NK-92 (cell line): ENCODE data around the gene BPIFB2.

Experiments
- DNase-seq: peaks from one replicate; lab custom pipeline; 2025; ENCODE audit not compliant: unreplicated experiment; lab: John Stamatoyannopoulos, UW

Gene BPIFB2

DNA sequence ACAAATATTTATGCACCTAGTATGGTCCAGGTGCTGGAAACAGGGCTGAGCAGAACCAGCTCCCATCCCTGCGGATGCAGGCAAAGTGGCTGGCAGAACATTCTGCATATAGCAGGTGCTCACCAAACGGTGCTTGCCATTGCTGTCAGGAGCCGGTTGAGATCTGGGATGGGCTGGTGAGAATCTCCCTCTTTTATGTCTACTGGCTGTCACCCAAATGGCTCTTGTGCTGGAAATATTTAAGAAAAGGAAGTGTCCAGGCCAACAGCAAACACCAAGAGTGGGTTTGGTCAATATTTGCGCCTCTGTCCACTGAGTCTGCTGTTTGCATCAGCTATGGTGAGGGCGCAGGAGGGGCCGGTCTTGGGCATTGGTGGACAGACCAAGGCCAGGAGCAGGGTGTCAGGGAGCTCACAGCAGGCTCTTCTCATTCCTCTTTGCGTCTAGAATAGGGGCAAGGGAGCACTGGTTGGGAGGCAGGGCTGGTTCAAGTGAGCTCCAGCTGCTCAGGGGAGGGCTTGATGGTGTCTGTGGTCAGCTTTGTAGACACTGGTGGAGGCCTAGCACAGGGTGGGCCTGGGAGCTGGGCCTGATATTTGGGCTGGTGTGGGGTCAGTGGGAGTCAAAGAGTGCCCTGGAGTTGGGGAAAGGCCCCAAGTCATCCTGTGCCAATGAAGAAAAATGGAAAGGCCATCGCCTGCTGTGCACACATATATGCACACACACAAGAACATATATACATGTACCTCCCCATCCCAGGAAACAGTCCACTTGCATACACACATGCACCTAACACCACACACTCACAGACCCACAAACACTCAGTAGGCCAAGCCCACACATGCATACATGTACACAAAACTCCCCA lies 1.4 kb upstream of the BPIFB2 start:
- no peak for DNase-seq

DNA sequence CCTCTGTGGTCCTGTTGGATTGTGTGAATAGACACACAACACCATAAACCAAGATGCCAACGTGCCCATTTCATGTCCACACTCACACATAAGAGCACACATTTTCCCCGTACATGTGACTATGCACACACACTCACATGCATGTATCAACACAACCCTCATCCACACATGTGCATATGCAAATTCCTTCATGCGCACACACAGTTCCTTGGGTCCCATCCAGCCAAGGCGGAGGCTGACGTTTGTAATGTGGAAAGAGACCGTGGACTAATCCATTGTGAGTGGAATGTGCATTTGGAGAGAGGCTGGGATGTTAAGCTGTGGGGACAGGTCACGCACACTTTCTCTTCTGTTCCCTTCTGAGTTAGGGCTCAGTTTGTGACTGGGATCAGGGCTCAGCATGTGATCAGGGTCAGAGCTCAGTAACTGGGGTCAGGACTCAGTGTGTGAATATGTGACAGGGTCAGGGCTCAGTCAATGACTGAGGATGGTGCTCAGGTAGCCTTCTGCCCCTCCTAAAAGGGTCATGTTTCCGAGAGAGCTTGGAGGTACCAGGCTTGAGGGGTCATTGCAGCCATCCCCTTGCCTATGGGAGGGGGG lies 628 bp upstream of the BPIFB2 start:
- DNase-seq, result no peak

DNA sequence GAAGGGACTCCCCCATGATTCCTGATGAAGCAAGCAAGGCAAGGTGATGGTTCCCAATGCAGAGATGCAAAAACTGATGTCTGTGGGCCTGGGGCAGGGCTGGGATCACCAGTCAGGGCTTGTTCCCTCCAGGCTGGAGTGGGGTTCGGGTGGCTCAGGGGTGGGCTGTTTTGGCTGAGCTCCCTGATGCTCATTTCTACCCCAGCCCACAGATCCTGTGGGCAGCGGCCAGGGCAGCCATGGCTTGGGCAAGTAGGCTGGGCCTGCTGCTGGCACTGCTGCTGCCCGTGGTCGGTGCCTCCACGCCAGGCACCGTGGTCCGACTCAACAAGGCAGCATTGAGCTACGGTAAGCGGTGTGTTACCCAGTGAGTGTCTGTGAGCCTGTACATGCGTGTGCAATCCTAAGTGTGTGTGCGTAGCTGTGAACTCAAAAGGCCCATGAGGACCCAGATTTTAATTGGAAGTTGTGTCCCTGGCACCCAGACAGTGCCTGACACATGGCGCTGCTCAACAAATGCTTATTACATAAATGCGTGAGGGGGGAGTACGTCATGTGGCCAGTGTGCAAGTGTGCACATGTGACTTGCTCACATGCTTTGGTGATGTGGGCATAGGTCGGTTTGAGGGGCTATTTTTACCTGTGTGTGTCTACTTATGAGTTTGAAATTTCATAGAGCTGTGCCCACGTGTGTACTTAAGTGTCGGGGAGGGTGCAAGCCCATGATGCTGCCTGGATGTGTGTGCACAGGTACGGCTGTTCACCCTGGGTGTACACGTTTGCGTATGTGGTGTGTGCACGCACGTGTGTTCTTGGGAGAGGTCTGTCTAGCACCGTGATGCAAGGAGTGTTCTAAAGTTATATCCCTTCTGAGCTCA lies 1.1 kb downstream of the BPIFB2 start:
- no peak for DNase-seq

DNA sequence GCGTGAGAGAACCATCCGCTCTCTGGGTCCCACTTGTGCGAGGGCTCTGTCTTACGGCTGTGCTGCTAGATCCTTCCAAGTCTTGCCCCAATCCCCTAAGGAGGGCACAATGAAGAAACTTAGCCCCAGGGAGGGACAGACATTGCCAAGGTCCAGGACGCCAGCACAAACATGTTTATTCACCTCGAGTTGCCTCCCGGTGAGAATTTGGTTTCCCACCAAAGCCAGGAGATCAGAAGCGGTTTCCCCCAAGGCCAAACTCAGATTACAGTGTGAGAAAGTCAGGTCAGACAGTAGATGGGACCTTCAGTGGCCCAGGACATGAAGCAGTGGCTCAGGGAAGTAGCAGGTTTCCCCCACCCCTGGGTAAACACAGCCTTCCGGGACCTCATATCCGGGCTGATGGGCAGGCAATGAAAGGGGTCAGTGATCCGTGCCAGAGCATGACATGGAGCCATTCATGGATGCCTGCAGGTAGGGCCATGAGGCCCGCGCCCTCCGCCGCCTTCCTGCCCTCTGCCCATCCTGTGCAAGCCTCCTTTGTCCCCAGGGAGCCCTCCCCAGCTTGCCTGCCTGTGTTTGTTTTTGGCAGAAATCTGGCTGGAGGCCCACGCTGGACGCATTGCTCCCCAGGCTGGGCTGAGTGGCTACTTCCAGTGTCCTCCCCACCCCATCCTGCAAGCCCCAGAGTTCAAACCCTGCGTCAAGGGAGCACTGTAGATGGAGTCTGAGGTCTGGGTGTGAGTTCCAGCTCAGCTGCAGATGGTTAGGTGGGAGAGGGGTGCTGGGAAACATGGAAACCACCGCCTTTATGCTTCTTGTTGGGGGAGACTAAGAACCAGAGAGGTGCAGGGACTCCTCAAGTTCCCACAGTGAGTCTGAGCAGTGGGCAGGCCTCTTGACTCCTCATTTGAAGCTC lies 2.0 kb downstream of the BPIFB2 start:
- DNase-seq, result no peak

DNA sequence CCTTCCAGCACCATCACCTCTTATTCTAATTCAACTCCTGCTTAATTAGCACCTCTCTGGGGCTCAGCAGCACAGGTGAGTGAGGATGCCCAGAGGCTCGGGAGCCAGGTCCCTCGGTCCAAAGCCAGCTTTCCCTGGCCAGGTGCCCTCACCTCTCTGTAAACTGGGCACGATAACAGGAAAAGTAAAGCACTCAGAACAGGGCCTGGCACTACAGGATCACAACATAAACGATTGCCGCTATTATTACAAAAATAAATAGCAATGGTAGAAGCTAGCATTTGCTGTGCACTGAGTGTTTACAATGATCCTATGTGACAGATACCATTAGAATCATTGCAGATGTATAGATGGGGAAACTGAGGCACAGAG lies 2.6 kb downstream of the BPIFB2 start:
- DNase-seq, result no peak

DNA sequence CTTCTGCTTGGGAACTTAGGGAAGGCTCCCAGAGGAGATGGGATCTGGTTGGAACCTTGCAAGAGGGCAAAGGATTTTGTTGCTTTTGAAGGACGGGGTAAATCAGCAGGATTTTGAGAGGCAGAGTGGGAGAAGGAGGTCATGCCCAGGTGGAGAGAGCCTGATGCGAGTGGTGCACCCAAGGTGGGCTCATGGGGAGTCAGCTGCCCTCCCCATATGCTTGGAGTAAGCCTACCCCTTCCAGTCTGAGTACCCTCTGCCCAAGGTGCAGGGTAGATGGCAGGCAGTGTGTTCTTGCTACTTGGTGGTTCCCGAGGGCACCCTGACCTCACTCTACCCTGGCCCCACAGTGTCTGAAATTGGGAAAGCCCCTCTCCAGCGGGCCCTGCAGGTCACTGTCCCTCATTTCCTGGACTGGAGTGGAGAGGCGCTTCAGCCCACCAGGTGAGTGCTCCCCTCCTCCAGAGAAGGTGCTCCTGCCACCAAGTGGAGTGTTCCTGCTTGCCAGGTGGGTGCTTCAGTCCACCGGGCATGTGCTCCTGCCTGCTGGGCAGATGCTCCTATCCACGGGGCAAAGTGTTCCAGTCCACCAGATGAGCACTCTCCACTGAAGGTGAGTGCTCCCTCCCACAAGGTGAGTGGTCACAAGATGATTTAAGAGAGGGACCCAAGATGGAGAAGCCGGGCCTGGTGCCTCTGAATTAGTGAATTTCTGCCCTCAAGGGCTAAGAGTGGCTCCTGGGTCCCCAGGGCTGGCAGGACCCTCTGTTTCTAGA lies 3.4 kb downstream of the BPIFB2 start:
- no peak for DNase-seq

DNA sequence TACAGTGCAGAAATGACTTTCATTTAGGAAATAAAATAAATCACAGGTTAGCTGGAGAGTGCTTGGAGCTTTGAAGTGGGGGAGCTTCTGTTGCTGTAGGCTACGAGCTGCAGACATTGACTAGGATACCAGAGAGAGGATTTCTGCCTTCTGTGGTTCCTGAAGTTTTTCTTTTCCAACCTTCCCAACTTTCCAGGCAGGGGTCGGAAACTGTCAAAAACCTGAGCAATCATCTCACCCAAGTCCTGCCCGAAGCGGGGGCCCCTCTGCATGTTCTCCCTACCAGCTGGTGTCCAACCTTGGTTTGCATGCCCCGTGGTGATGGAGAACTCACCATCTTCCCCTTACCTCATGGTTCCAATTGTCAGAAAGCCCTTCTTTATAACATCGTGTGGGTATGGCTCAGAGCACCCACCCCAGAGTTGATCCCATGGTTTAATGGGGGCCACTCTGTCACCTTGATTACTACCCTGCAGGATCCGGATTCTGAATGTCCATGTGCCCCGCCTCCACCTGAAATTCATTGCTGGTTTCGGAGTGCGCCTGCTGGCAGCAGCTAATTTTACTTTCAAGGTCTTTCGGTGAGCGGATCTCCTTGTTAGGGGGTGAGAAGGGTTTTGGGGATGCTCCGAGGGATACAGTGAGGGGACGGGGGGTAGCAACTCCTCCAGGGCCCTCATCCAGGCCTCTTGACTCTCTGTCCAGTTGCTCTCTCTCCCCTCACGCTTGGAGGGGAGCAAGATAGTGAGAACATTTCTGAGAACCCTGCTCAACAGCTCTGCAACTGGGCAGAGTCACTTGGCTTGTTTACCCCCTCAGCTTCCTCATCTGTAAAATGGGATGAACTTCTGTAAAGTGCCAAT lies 5.1 kb downstream of the BPIFB2 start:
- no peak for DNase-seq

DNA sequence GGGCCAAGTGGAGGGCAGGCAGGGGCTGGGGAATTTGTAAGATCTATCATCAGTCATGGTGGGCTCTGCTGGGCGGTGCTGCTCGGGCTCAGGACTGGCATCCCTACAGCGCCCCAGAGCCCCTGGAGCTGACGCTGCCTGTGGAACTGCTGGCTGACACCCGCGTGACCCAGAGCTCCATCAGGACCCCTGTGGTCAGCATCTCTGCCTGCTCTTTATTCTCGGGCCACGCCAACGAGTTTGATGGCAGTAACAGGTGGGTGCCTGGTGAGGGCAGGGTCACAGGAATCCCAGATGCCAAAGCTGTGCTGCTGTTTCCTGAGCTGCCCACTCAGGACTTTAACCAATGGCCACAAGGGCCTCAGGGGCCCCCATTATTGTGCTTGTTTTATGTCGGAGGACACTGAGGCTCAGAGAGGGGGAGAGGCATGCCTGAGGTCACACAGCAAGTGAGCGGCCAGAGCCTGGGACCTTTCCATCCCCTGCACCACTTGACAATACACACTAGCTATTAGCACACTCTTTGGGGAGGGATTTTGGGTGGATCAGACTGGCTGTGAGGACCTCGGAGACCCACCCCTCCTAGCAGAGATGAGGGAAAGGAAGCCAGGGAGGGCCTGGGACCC lies 6.3 kb downstream of the BPIFB2 start:
- DNase-seq, result no peak

DNA sequence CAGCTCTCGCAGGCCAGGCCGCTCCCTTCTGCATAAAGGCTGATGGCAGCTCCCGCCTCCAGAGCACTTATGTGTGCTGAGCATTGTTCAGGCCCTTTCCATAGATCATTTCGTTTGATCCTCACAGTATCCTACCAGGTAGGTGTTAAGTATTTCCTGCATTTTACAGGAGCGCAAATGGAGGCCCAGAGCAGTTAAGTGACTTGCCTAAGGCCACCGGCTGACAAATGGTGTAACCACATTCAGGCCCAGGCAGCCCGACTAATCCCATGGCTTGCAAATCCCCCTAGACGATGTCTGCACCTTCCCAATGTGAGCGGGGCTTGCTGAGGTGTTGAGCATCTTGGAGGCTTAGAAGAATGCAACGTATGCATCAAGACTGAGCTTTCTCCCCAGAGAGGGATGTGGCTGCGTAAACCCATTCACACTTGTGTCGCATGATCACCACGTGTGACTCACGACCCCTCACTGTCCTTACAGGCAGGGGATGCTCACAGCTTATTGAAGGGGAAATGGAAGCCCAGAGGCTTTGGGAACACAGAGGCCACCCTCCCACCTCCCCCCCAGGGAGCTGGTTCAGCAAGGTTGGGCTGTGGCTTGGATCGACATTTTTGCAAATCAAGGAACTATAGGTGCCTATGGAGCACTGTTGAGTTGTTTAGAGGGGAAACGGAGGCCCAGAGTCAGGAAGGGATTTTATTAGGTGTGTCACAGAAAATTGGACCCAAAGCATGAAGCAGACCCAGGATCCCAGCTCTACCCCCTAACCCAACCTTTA lies 7.0 kb downstream of the BPIFB2 start:
- DNase-seq, result no peak

DNA sequence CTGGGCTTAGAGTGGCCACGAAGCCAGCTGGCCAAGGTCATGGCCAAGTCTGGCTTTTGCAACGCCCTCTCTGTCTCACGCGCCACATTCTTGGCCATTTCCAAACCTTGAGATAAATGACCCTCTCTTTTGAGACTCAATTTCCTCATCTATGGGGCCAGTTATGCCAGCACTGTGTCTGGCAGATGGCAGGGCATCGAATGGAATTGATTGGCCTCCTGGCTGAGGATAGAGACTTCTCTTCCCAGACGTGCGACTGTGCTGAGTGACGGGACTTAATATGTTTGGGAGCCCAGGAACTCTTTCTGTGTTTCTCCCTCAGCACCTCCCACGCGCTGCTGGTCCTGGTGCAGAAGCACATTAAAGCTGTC lies 7.6 kb downstream of the BPIFB2 start:
- no peak for DNase-seq

DNA sequence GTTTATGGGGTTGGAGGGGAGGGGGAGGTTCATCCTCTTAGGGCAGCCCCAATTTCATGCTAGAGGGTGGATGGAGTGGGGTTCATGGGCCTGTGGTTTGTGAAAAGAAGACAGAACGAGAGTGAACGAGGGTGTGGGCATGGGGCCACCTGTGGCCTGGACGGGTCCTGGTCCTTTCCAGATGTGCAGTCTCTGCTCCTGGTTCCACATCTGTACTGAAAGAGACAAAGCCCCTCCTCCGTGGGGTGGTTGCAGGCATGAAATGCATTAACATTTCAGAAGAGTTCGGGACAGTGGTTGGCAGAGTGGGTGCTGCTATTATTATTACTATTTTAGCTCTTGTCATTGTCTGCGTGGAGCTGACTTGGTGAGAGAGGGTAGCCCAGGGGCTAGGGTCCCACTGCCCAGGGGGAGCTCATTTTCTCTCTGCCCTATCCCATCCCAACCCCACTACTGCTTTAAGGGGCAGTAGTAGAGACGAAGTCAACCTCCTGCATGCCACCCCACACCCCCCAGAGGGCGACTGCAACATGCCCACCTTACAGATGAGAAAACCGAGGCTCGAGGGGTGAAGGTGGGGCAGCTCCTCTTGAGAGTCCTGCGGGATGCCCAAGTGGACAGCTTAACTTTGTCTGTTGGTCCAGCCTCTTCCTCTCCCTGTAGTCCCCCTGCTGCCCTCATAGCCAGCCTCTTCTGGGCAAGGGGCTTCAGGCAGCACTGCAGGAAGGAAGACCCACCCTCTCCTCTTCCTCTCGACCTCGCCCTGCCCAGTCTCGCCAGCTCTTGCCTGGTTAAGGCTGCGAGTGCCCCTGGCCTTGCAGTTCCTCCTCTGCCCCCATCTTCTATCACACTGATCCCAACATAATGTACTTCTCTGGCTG lies 8.4 kb downstream of the BPIFB2 start:
- no peak for DNase-seq

DNA sequence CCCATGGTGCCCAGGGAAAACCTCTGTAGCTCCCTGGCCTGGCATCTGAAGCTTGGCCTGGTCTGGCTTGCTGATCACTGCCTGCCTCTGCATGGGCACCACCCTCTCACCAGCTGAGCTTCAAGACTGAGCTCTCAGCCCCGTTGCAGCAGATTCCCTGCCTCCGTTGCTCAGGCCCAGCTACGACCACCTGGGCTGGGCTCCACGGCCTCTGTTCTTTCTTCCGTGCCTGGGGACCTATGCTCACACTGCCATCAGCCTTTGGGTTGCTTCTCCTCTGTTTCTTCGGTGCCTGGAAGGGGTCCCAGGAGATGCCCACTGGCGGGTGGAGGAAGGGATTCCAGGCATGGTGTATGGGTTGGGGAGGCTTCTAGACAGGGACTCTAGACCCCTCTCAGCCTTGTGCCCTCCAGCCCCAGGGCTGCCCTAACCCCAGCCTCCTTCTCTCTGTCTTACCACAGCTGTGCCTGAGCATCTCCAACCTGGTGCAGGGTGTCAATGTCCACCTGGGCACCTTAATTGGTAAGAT lies 9.1 kb downstream of the BPIFB2 start:
- DNase-seq, result no peak

DNA sequence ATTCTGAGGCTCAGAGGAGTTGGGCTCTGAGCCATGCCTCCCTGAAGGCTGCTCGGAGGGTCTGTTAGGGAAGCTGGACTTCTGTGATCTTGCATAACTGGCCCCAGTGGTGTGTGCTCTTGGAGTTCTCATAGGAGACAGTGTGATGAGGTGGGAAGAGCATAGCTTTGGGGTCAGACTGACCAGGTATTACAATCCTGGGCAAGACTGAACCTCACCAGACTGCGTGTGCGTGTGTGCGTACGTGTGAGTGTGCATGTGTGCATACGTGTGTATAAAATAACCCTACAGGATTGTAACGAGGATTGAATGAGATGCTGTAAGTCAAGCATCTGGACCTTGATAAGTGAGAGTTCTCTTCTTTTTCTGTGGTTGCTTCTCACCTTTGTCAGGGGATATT lies 10.0 kb downstream of the BPIFB2 start:
- no peak for DNase-seq

DNA sequence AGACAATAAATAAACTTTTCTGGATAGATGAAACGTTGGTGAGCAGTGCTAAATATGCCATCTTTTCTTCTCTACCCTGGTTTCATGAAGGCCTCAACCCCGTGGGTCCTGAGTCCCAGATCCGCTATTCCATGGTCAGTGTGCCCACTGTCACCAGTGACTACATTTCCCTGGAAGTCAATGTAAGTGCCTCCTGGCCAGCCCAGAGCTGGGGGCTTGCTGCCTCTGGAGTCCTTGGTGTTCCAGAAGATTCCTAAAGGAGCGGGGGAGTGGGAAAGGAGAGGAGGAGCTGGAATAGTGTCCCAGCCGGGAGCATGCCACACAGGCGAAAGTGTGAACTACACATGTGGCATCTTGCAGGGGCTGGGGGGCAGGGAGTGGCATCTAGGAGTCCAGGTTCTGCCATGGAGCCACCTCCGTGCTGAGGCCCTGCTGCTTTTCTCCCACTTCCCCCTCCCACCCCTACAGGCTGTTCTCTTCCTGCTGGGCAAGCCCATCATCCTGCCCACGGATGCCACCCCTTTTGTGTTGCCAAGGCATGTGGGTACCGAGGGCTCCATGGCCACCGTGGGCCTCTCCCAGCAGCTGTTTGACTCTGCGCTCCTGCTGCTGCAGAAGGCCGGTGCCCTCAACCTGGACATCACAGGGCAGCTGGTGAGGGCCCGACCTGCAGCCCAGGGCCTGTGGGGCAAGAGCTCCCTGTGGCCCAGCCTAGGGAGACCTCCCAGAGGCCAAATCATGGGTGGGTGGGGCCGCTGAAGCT lies 10.8 kb downstream of the BPIFB2 start:
- no peak for DNase-seq

DNA sequence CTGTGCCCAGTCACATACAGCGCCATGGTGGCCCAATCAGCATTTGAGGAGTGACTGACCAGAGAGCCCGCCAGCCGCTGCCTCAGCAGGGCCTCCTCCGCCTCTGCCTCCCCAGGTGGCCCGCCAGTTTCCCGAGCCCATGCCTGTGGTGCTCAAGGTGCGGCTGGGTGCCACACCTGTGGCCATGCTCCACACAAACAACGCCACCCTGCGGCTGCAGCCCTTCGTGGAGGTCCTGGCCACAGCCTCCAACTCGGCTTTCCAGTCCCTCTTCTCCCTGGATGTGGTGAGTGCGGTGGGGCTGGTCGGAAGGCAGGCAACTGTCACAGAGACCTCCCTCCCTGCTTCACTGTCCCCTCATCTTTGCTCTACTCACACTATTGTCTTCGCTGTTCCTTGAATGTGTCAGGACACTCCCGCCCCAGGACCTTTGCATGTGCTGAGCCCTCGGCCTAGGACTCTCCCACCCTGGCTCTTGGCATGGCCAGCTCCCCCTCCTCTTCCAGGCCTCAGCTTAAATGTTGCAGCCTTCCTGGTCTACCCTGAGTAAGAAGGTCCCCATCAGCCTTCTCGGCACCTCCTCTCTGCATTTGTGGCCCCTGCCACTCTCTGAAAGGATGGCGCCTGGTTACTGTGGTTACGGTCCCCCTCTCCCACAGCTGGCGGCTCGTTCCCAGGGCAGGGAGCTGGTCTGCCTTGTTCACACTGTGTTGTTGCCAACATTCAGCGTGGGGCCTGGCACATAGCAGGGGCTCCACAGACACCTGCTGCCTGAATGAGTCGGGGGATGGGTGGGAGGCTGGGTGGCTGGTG lies 12.2 kb downstream of the BPIFB2 start:
- no peak for DNase-seq
